Activated naive CD8-positive, alpha-beta T cell treated with anti-CD3 and anti-CD28 coated beads, Interleukin-2, amount 50 U/mL, for 24 hours (primary cell): ENCODE data around the gene MEIS1.
"Not testable (repeated sequence)": the region's sequence is repeated elsewhere in the genome, so short reads cannot be mapped to it uniquely, and the experiment has no call there.

ENCODE experiments used
- ATAC-seq: fragments of 150-1000 bp; cut with Tn5 transposase; one replicate; pipeline ENCODE4 v1.10.0; 2021
- DNase-seq: peaks from one replicate; pipeline ENCODE4 v3.0.0; 2021
- H3K27ac Mint-ChIP-seq: one replicate; pipeline ENCODE4 v1.8.0; 2021; ENCODE audit warnings: mild to moderate bottlenecking, mixed read lengths
- H3K27me3 Mint-ChIP-seq: one replicate; pipeline ENCODE4 v1.8.0; 2021; ENCODE audit warnings: mixed read lengths
- H3K36me3 Mint-ChIP-seq: one replicate; pipeline ENCODE4 v1.8.0; 2021; ENCODE audit warnings: low read depth, mixed read lengths
- H3K4me1 Mint-ChIP-seq: one replicate; pipeline ENCODE4 v1.8.0; 2021; ENCODE audit warnings: mixed read lengths
- H3K4me3 Mint-ChIP-seq: one replicate; pipeline ENCODE4 v1.8.0; 2021; ENCODE audit warnings: mild to moderate bottlenecking, moderate library complexity, mixed read lengths
- H3K9me3 Mint-ChIP-seq: one replicate; pipeline ENCODE4 v1.8.0; 2021; ENCODE audit warnings: mixed read lengths

MEIS1 gene

DNA sequence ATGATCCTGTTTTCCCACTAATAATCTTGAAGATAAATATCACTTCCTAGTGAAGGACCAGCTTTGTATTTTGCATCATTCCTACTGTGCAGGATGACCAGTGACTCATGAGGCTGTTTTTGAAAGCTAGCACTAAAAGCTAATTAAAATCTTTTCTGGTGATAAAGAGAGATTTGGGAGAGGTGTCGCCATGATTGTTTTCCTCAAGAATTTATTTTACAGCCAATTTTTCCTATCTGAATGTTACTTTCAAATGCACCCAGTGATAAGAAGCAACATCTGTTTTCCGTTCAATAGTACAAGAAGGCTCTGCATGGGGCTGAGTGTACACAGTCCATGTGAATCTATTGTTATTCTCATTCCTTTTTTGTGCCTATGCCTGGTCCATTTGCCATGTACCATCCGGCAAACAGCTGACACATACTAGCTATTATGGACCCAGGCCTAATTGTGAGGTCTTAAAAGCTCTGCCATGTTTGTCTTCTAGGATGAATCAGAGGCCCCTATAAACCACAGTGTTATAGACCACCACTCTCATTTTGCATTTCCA lies 28.4 kb downstream of the MEIS1 start:
- Mint-ChIP-seq H3K9me3 (no peaks in the 10 kb centered on the region), H3K27me3 (peaks cover 2% of the 10 kb centered on the region), H3K36me3 (no peaks in the 10 kb centered on the region), H3K4me1 (no peaks in the 10 kb centered on the region), H3K4me3 (no peak overlapping the region), H3K27ac (no peak overlapping the region)
- ATAC-seq = no peak
- DNase-seq = no peak

DNA sequence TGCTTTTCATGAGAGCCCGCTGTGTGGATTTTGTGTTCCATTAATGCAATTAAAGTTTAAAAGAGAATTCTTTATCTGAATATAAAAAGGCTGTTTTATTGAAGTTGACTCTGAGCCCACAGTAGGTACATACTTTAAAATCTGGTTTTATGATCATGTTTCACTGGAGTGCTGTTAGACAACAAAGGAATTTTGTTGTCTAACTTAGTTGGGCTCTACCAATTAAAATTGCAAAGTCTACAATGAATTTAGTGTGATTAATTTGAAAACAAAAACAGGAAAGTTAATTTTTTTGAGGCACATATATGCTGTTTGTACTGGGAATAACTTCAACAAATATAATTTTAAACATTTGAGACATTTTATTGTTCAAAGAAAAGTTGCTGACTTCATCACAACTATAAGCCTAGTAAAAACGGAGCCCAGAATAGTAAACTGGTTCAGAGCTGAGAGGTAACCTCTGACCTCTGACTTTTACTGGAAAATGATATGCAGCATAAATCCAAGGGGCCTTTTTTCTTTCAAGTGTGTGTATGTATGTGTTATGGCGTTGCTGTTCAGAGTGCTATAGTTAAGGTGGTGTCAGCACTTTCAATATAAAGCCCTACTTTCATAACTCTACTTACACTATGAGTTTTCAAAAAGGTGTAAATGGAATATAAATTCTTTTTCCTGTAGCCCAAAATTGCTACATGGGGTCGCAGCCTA lies 30.2 kb downstream of the MEIS1 start:
- Mint-ChIP-seq H3K27ac (no peak overlapping the region), H3K4me1 (no peaks in the 10 kb centered on the region), H3K9me3 (no peaks in the 10 kb centered on the region), H3K4me3 (no peak overlapping the region), H3K36me3 (no peaks in the 10 kb centered on the region), H3K27me3 (peaks cover under 1% of the 10 kb centered on the region)
- DNase-seq = no peak
- ATAC-seq = no peak

DNA sequence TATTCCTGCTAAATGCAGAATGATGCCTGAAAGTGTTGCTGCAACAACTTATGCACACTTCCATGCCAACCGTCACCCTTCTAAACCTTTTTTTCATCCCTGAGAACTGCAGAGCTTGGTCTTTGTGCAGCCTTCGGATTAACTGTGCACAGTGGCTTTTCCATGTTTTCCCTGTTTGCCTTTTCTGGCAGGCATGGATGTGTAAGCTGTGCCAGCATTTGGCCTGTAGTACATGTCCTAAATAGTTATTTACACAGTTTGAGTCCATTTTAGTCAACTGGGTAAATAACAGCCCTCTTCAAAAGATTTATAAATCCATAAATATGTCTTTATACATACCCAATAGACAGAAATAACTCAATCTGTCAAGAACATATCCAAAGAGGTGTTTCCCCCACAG lies 31.5 kb downstream of the MEIS1 start:
- ATAC-seq (no peak), DNase-seq (no peak)
- Mint-ChIP-seq H3K27me3 (no peaks in the 10 kb centered on the region), H3K36me3 (no peaks in the 10 kb centered on the region), H3K27ac (no peak overlapping the region), H3K4me1 (no peaks in the 10 kb centered on the region), H3K4me3 (no peak overlapping the region), H3K9me3 (no peaks in the 10 kb centered on the region)

DNA sequence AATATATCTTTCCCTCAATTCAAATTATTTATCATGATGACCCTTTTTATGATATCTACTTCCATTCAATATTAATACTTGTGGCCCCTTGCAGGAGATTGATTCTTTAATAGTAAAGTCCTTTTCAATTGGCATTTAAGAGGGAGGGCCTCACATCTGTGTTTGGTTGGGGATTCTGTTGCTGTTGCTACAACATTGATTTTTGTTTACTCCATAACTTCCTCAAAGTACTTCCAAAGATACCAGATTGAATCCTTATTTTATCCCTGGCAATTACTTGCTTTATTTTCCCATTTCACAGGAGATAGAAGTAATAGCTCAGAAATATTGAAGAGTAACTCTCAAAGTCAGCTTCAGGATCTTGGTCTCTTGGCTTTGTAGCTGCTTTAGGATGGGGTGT lies 32.8 kb downstream of the MEIS1 start:
- Mint-ChIP-seq H3K27ac (no peak overlapping the region), H3K36me3 (no peaks in the 10 kb centered on the region), H3K4me3 (no peak overlapping the region), H3K4me1 (no peaks in the 10 kb centered on the region), H3K27me3 (no peaks in the 10 kb centered on the region), H3K9me3 (no peaks in the 10 kb centered on the region)
- no peak for DNase-seq
- no peak for ATAC-seq

DNA sequence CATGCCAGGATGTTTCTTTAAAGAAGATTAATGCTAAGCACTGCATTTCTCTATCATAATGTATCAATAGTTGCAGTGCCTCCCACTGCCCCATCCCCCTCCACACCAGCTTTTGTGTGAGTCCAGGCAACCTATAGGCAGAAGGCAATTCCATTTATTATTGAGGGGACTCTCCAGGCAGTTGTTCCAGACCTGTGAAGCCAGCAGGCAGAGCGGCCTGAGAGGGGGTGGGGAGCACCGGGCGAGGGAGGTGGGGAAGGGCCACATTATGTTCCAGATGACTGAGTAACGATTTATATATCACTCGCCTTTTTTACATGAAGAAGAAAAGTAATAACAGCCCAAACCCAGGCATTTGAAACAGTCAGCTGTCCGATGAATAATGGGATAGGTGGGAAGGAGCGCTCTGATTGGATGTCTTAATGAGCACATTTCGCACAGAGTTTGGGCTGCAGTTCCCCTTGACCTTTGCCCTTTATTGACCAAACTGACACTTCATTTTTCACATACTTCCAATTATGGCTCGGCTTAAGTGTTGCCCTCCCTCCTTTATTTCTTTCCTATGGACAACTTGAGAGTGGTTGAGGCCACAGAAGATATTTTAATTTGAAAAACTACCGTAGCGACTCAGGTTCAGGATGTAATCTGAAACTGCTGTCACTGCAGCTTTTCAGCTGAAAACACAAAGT lies 34.4 kb downstream of the MEIS1 start:
- DNase-seq (no peak), ATAC-seq (no peak)
- H3K4me3 Mint-ChIP-seq = no peak overlapping the region
- H3K27ac Mint-ChIP-seq = no peak overlapping the region
- H3K27me3 Mint-ChIP-seq = no peaks in the 10 kb centered on the region
- H3K9me3 Mint-ChIP-seq = no peaks in the 10 kb centered on the region
- no peaks in the 10 kb centered on the region for H3K36me3 Mint-ChIP-seq
- H3K4me1 Mint-ChIP-seq = no peaks in the 10 kb centered on the region

DNA sequence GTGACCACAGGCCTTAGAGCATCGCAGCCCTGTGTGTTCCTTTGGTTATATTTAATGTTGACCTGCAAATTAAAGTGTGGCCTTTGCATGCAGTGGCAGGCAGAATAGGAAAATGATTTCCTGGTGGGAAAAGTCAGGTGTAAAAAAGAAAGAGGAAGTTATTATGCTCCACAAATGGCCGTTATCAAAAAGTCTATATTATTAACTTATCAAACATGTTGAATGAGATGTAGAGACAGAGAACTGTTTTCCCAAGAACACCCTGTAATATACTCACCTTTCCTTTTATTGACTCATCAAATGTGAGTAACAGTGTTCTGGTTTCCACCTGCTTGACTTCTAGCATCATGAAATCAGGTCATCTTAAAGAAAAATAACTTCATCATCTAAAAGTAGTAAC lies 35.3 kb downstream of the MEIS1 start:
- no peak overlapping the region for H3K4me3 Mint-ChIP-seq
- no peaks in the 10 kb centered on the region for H3K36me3 Mint-ChIP-seq
- no peaks in the 10 kb centered on the region for H3K4me1 Mint-ChIP-seq
- H3K9me3 Mint-ChIP-seq = no peaks in the 10 kb centered on the region
- no peaks in the 10 kb centered on the region for H3K27me3 Mint-ChIP-seq
- H3K27ac Mint-ChIP-seq = no peak overlapping the region
- ATAC-seq (no peak), DNase-seq (no peak)

DNA sequence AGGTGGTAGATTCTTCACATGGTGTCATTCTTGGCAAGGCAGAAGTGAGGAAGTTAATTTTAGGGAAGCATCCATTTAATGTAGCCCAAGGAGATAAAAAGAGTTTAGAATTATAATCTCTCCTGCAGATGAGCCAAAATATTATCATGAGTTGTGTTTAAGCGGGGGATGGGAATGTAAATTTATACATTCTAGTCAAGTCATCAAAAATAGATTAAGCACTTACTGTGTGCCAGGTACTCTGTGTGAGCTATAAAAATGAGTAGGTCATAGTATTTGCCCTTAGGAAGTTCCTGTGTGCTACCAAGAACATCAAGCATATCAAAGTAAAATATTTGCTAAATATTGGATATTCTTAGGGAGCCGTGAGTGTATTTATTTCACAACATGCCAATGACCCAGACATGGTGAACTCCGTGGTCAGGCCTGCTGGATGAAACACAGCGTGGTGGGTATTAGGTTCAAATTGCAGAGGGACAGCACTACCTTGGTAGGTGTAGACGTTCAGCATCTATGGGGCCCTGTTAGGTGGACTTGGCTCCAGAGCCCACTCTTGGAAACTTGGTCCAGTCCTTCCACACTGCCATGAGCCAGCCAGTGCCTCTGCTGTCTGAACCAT lies 37.4 kb downstream of the MEIS1 start:
- ATAC-seq (no peak), DNase-seq (no peak)
- no peak overlapping the region for H3K4me3 Mint-ChIP-seq
- H3K27me3 Mint-ChIP-seq = no peaks in the 10 kb centered on the region
- no peak overlapping the region for H3K27ac Mint-ChIP-seq
- H3K4me1 Mint-ChIP-seq = no peaks in the 10 kb centered on the region
- H3K36me3 Mint-ChIP-seq = no peaks in the 10 kb centered on the region
- no peaks in the 10 kb centered on the region for H3K9me3 Mint-ChIP-seq

DNA sequence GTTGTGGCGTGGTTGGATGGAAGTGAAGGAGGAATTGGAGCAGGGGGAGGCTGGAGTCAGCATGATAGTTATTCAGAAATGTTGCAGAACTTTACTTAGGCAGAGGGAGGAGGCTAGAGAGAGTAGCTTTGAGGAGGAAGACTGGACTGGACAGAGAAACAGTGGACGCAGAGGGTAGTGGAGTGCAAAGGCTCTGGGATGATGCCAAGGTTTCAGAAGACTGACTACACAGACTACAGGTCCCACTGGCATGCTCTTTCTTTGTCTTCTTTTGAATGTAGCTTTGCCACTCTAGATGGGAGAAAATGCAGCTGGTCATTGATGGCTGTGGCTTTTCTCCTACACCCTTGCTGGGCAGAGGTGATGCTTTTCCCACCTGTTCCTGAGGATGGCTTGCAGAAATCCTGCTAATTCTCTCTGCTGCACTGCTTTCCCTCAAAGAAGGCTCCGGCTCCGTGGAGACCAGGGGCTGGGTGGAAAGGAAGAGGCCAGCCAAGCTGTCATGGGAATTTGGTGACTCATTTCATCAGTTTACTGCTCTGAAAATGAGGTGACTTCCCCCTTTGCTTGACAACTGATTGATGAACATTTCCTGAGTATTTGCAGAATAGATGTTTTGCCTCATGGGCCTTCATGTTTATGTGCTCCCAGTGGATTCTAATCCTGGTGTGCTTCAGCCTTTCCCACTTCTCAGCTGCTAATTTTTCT lies 42.4 kb downstream of the MEIS1 start:
- ATAC-seq = no peak
- Mint-ChIP-seq H3K36me3 (no peaks in the 10 kb centered on the region), H3K27ac (no peak overlapping the region), H3K4me1 (no peaks in the 10 kb centered on the region), H3K27me3 (no peaks in the 10 kb centered on the region), H3K4me3 (no peak overlapping the region), H3K9me3 (no peaks in the 10 kb centered on the region)
- no peak for DNase-seq

DNA sequence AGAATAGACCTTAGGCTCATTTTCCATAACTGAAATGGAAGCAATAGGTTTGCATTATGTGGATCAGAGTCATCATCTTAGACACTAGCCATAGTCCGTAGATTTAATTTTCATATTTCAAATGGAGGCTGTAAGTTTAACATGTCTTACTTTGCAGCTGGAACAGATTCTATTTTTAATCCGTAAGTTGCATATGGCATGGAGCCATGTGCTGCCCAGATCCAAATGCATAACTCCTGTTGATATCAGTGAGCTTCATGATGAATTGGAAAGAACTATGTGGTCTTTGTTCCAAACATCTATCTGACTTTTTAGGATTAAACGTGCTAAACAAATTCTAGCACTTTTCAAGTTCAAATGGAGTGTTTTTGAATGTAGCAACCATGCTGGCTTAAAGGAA lies 43.4 kb downstream of the MEIS1 start:
- Mint-ChIP-seq H3K9me3 (no peaks in the 10 kb centered on the region), H3K27me3 (no peaks in the 10 kb centered on the region), H3K4me3 (no peak overlapping the region), H3K4me1 (no peaks in the 10 kb centered on the region), H3K27ac (no peak overlapping the region), H3K36me3 (no peaks in the 10 kb centered on the region)
- DNase-seq (no peak), ATAC-seq (no peak)

DNA sequence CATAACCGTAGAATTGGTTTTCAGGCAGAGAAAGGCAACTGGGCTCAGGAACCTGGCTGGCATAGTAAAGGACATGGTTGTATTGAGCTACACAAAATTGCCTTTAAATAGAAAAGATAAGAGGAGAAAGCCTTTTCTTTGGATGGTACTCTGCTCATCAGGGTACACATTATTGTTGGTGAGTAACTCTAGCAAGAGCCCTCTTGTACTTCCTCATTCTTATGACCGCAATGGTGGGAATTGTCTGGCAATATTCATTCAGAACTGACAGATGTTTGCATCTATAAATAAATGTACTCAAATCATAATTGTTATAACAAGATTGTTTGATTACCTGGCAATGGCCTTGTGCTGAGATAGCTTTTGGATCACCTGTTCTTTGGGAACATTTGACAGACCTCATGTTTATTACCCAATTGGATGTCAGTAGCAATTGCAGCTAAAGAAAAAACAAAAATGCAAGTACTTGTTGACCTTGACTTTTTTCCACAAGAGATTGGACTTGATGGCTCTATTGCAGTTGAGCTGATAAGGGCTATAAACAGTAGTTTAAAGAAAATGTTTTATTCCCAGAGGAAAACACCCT lies 43.9 kb downstream of the MEIS1 start:
- ATAC-seq (no peak), DNase-seq (no peak)
- Mint-ChIP-seq H3K4me1 (no peaks in the 10 kb centered on the region), H3K27me3 (no peaks in the 10 kb centered on the region), H3K9me3 (no peaks in the 10 kb centered on the region), H3K4me3 (no peak overlapping the region), H3K36me3 (no peaks in the 10 kb centered on the region), H3K27ac (no peak overlapping the region)

DNA sequence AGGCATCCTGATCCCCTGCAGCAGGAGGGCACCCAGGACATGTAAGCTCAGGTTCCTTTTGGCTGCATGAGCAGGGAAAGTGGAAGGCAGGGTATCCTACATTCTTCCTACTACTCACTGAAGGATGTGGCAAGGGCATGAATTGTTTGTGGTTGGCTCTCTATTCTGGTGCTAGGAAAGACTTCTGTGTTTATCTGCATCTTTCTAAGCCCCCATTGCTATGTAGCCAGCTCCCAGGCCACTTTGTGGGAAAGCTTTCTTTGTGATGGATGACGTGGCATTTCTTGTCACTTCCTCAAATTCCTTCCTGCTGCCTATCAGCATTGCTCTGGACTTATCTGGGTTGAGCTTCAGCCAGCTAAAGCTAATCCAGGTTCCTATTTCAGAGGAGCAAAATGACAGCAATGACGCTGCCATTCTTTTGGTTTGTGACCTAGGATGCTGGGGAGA lies 46.2 kb downstream of the MEIS1 start:
- Mint-ChIP-seq H3K4me1 (no peaks in the 10 kb centered on the region), H3K27ac (no peak overlapping the region), H3K36me3 (no peaks in the 10 kb centered on the region), H3K27me3 (no peaks in the 10 kb centered on the region), H3K9me3 (no peaks in the 10 kb centered on the region), H3K4me3 (no peak overlapping the region)
- DNase-seq = no peak
- ATAC-seq = no peak

DNA sequence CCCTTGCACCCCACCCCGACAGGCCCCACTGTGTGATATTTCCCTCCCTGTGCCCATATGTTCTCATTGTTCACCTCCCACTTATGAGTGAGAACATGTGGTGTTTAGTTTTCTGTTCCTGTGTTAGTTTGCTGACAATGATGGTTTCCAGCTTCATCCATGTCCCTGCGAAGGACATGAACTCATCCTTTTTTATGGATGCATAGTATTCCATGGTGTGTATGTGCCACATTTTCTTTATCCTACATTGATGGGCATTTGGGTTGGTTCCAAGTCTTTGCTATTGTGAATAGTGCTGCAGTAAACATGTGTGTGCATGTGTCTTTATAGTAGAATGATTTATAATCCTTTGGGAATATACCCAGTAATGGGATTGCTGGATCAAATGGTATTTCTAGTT lies 50.3 kb downstream of the MEIS1 start:
- H3K36me3 Mint-ChIP-seq, DNase-seq, H3K9me3 Mint-ChIP-seq, ATAC-seq, H3K27me3 Mint-ChIP-seq, H3K27ac Mint-ChIP-seq, H3K4me3 Mint-ChIP-seq, H3K4me1 Mint-ChIP-seq: not testable (repeated sequence)

DNA sequence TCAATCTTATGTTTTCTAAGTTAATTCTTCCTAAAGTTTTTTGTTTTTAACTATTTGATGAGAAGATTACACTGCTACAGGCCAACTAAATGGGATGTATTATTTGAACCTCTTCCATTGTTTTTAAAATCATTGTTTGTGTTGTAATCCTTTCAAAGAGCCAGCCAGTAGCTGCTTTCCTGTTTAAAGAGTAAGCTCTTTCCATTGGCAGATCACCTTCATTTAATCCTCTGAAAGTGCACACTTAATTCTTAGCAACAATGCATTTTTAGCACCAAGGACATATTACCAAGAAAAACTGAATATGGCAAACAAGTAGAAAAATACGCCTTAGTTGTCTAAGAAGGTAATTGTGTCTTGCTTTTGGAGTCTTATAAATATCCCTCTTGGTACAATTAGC lies 54.0 kb downstream of the MEIS1 start:
- no peak for ATAC-seq
- Mint-ChIP-seq H3K27ac (no peak overlapping the region), H3K4me1 (no peaks in the 10 kb centered on the region), H3K36me3 (no peaks in the 10 kb centered on the region), H3K9me3 (no peaks in the 10 kb centered on the region), H3K27me3 (no peaks in the 10 kb centered on the region), H3K4me3 (no peak overlapping the region)
- no peak for DNase-seq

DNA sequence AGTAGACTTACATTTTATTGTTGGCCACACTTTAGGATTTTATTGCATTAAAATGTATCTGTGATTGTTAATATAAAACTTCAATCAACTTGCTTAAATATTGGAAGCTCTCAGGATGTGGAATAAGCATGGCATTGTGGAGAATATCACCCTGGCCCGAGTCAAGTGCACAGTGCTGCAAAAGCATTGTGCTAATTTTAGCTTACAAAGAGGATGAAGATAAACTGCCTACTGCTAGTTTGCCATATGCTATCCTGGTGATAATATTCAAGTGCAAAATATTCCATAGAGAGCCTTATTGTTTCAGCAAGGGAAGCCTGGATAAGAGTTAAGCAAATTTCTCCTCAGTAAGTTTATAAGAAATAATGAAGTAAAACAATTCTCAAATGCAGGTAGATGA lies 54.5 kb downstream of the MEIS1 start:
- no peak for DNase-seq
- no peak for ATAC-seq
- H3K27me3 Mint-ChIP-seq = no peaks in the 10 kb centered on the region
- H3K4me3 Mint-ChIP-seq = no peak overlapping the region
- no peak overlapping the region for H3K27ac Mint-ChIP-seq
- no peaks in the 10 kb centered on the region for H3K9me3 Mint-ChIP-seq
- no peaks in the 10 kb centered on the region for H3K4me1 Mint-ChIP-seq
- no peaks in the 10 kb centered on the region for H3K36me3 Mint-ChIP-seq
